T-helper 22 cell (primary cell): Measurements from ENCODE around the gene EXOC4.

Experiments used
- DNase-seq: peaks from one replicate; pipeline ENCODE4 v3.0.0-alpha.2; 2020; ENCODE audit warnings: low read depth

Gene EXOC4

DNA sequence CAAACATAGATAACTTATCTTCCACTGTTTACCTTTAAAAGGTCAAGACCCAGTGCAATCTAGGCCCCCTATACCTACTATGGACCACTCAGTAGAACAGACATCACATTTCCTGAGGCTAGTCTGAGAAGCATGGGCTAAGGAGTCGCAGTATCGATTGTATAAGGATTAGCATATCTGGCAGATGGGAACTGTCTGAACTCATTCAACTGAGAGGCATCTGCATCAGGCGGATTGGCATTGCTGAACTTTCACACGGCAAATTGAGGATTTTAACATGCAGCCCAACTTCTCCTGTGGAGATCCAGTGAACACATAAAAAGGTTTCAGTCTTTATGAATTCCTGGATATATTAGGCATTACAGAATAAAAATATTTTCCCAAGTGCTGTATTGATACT lies 785.1 kb downstream of the EXOC4 start:
- DNase-seq, result no peak

DNA sequence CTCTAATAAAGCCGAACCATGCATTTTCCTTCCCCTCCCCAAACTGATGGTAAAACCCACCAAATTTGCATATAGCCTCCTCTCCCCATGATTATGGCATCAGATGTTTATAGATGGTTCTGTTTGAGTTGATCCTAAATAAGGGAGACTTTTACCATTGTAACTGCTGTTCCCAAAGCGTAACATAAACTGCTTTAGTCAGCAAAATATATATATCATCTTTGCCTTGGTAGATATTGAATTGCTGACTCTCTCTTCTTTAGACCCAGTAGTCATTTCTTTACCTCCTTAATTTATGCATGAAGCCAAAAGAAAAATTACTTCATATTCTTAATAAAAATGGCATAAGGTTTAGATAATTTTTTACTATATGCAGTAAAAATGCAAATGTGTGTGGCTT lies 788.1 kb downstream of the EXOC4 start:
- no peak for DNase-seq

DNA sequence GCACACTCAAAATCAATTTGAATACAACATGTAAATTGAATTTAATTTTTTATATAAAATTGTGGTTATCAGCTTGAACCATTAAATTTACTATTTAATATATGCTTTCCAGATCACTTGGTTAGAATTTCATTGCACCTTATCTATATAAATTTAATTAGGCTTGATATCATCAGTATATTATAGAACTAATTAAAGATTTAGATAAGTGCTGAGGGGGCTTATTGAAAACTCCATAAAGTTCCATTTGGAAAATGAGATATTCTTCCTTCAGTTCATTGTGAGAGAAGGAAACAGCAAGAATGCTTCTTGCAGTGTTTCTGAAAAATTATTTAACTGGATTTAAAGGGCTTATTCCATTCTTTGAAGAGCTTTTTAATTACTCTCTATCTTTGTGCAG lies 788.6 kb downstream of the EXOC4 start:
- no peak for DNase-seq

DNA sequence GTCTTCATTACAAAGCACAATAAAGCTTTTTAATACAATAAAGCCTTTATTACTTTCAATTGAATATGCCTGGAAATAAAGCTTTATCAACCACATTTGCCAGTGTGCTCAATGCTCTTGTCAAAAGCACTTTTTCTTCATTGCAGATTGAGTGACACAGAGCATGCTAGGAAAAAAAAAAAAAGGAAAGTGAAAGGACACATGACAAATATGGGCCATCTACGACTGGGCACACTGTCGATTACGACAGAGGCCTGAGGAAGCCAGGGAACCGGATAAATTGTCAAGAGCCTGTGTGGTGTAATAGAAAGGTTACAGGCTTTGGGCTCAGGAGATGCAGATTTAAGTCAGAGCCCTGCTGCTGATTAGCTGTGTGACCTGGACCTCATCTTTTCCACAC lies 789.4 kb downstream of the EXOC4 start:
- DNase-seq, result no peak

DNA sequence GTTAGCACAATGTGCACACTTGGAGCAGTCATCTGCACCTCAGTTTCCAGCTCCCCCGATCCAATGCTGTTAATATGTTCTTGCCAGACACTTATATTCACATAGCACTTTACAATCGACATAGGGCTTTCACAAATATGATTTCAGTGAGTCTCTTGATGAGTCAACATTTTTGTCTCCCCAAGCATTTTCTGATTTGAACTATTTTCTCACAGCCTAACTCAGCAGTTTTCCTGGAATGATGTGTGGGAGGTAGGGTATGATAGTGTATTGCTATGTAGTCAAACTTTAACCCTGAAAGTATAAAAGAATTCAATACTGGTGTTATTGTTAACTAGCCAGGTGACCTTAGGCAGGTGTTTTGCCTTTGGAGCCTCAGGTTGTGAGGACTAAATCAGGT lies 791.8 kb downstream of the EXOC4 start:
- no peak for DNase-seq

DNA sequence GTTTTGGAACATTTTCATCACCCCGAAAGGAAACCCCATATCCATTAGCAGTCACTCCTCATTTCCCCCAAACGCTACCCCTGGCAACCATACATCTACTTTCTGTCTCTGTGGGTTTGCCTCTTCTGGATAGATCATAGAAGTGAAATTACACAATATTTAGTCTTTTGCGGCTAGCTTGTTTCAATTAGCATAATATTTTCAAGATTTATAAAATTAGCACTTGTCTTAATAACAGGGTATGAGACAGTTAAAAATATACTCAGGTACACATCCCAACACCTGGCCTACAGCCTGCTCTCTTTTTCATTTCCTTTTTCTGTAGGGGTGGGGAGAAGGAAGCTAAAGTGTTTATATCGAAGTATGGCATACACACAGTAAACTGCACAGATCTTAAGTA lies 792.8 kb downstream of the EXOC4 start:
- no peak for DNase-seq

DNA sequence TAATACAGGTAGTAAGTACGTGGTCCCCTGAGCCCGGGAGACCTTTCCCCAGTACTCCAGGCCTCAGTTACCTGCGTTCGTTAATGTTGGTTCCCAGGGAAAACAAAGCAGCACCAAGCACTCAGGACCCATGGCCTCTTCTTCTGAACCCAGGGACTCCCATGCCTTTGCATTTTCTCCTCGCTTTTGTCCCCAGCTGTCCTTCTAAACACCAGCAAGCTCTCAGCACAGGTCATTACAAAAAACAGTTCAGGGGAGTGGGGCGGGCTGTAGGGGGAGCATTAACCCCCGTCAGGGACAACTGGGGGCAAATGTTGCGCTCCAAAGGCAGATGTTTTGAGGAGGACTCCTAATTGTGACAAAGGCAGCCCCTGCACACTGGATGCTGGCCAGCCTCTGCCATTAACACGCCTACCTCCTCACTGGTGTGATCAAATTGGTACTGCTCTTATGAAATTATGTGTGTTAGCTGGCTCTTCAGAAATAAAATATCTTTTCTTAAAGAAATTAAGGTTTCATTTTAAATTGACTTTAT lies 793.8 kb downstream of the EXOC4 start:
- DNase-seq, result no peak

DNA sequence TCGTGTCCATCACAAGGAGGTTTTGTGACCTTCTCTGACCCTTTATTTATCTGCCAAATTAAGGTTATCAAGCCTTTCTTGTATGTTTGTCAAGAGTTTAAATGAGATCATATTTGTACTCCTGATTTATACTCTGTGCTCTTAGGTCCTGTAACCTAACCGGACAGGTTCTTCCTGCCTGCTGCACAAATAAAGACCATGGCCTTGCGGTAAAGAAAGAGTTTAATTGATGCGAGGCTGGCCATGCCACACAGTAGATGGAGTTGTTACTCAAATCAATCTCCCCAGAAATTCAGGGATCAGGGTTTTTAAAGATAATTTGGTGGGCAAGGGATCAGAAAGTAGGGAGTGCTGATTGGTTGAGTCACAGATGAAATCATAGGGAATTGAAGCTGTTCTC lies 794.8 kb downstream of the EXOC4 start:
- DNase-seq, result no peak

DNA sequence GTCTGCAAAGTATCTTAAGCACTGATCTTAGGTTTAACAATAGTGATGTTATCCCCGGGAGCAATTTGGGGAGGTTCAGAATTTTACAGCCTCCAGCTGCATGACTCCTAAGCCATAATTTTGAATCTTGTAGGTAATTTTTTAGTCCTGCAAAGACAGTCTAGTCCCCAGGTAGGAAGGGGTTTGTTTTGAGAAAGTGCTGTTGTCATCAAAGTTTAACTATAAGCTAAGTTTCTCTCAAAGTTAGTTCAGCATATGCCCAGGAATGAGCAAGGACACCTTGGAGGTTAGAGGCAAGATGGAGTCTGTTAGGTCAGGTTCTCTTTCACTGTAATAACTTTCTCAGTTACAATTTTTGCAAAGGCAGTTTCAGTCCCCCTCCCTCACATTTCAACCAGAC lies 795.3 kb downstream of the EXOC4 start:
- DNase-seq, result no peak

DNA sequence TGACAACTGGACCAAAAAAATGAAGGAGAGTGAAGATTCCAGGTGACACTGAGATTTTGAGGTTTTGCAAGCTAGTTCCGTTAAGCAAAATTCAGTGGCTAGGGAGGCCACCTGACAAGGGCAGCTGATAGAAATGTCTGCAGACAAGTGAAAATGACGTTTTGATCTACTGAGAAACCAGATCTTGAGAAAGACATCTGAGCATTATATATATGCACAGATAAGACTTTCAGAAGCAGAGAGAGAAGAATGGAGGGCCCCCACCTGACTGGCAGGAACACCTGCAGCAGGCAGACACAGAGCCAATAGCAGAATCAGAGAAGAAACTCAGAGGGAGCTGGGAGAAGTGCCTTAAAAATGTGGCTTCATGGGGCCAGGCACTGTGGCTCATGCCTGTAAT lies 798.1 kb downstream of the EXOC4 start:
- DNase-seq, result no peak

DNA sequence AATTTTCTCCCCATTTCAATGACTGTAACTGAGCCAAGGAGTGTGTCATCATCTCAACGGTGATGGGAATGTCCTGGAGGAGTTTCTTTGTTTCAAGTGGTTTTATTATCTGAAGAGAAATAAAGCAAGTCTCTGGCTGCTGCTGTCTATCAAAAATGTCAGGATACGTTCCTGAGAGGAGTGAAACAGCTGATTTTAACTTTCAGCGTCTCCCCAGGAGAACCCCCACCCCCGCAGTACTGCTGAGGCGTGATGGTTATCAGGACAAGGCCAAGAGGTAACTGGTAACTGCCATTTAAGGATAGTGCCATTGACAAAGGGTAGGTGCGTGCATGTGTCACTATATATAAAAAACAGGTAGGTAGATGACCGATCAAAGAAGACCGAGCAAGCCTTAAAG lies 803.9 kb downstream of the EXOC4 start:
- no peak for DNase-seq

DNA sequence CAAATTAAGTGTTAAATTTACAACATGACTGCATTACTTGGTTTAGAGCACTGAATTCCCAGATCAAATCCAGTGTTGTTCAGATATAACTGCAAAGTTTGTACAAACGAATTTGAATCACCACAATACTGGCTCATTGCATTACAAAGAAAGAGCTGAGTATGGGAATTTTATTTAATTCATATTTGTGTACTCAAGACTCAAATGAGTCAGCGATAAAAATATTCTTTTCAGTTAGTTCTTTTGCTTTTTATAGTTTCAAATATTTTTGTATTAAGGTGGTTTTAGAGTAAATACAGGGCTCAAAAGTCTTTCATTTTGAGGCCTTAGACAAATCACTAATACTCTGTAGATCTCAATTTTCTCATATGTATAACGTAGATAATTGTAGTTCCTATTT lies 805.6 kb downstream of the EXOC4 start:
- DNase-seq, result no peak

DNA sequence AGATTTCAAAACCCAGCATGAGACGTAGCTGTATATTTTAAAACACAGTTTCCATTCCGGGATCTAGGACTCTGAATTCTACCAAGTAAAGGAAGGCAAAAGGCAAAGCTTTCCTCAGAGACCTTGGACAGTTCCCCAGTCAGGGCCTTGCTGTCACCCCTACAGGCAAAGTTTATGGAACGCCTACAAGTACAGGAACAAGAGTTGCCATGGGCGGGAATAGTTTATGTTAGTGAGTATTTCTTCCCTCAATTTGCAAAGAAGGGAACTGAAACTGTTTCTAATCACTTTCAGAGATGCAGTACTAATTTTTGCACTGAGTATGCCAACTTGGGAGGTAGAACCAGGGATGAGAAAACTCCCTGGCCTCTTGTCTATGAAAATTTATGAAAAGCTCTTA lies 806.1 kb downstream of the EXOC4 start:
- no peak for DNase-seq

DNA sequence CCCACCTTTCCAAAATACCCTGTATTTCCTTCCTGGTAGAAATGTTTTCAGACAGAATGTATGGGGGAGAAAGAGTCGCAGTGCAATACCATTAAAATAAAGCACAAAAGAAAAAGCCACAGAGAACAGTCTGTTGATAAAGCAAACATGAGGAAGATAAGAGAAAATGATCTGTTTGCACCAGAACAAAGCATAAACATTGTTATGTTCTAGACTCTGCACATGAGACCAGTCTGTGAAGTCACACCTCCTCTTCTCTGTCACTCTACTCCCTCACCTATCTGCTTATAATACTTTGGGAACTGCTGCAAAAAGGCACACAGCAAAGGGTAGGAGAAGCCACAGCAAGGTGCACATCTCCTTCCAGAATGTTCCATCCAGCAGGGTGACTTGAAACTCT lies 807.0 kb downstream of the EXOC4 start:
- DNase-seq, result no peak

DNA sequence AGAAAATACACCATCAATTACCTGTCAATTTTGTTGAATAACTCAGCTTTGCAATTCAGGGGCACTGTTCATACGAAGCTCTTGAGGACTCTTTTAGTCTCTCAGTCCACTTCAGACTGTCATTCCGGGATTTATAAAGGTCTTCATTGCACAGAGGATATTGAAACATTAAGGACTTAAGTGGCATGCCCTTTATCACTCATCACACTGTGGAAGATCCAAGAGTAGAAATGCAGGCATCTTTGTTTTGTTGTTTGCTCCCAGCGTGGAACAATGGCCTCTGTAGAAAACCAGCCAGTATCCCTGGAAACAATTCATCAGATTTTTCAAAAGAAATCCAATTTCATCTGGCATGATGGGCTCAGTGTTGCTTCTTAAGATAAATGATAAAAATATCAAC lies 808.0 kb downstream of the EXOC4 start:
- DNase-seq, result no peak

DNA sequence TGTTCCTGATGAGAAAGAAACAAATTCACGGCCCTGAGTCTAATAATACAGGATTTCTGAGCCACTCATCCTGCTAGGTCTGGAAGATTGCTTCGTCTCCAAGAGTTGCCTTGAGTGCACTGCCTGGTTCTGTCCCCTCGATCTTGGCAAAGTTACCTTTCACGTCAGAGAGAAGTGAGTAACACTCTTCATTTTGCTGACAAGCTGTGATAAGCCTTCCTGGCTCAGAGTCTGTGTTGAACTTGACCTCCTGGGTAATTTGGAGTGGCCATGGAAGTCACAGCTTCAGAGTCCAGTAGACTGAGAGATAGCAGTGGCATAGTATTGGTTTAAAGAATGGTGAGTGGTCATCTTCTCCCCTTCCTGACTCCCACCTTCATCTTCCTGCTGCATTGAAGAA lies 809.6 kb downstream of the EXOC4 start:
- no peak for DNase-seq

DNA sequence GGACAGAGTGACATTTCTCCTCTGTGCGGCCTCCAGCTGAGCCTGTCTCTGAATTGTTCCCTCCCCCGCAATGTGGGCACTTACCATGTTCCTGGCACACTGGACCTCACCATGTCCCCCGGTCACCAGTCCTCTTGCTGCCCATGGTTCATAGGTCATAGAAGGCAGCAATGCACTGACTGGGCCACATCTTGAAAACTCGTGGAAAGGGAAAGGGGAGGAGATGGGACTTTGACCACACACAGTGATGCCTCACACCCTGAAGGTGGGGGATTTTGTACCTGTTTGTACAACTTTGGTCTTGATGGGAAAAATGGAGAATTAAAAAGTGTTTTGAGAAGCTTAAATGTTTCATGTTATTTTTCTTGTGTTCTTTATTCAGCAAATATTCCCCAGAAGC lies 812.5 kb downstream of the EXOC4 start:
- DNase-seq, result no peak

DNA sequence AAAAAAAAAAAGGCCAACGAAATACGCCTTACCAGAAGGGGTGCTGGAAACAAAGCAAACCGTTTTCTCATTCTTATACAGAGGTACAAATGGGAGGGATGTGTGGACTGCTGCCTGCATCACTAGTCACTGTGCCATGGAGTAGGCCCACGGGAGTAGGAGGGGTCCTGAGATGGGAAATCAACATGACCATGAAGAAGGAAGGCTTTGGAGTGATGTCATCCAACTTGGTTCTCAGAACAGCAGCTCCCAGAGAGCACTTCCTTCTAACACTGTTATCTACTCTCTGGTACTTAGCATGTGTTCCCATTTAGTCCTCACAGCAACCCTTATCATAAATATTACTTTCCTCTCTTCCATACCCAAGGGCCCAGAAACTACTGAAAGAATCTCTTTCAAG lies 814.3 kb downstream of the EXOC4 start:
- no peak for DNase-seq

DNA sequence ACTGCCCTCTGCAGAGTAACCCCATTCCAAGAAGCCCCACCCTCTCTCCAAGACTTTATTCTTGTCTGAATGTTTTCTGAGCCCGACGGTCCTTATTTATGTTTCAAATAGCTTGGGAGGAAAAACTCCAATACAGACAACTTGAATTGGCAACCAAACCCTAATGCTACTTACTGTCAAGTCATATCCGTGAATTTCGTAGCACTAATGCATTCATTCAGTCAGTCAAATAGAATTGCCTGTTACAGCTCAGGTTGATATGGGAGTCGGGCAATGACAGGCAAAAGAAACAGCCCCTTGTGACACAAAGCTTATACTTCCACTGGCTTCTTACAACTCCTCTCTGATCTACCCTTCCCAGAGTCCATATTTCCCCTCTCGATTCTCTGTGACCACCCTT lies 815.8 kb downstream of the EXOC4 start:
- DNase-seq, result no peak

DNA sequence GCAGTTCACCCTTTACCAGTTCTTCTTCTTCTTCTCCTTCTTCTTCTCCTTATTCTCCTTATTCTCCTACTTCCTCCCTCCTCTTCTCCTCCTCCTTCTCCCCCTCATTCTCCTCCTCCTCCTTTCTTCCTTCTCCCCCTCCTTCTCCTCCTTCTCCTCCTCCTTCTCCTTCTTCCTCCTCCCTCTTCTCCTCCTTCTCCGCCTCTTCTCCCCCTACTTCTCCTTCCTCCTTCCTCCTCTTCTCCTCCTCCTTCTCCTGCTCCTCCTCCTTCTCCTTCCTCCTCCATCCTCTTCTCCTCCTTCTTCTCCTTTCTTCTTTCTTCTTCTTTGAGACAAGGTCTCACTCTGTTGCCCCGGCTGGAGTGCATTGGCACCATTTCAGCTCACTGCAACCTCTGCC lies 816.3 kb downstream of the EXOC4 start:
- DNase-seq, result no peak

DNA sequence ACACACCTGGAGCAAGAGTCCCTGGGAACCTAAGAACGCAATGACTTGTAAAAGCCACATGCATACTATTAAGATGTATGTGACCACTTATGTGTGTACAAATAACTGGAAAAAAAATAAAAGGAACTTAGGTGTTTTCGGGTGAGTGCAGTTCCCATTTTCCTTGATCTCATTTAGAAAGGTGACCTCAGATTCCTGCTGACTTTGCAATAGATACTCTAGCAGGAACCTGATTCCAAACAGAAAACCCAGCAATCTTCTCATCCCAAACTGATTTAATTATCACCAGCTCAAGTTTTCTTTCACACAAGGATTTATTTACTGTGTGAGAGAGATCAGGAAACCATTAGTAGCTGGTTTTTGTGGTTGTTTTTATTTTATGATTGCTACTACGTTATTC lies 817.8 kb downstream of the EXOC4 start:
- DNase-seq, result no peak

DNA sequence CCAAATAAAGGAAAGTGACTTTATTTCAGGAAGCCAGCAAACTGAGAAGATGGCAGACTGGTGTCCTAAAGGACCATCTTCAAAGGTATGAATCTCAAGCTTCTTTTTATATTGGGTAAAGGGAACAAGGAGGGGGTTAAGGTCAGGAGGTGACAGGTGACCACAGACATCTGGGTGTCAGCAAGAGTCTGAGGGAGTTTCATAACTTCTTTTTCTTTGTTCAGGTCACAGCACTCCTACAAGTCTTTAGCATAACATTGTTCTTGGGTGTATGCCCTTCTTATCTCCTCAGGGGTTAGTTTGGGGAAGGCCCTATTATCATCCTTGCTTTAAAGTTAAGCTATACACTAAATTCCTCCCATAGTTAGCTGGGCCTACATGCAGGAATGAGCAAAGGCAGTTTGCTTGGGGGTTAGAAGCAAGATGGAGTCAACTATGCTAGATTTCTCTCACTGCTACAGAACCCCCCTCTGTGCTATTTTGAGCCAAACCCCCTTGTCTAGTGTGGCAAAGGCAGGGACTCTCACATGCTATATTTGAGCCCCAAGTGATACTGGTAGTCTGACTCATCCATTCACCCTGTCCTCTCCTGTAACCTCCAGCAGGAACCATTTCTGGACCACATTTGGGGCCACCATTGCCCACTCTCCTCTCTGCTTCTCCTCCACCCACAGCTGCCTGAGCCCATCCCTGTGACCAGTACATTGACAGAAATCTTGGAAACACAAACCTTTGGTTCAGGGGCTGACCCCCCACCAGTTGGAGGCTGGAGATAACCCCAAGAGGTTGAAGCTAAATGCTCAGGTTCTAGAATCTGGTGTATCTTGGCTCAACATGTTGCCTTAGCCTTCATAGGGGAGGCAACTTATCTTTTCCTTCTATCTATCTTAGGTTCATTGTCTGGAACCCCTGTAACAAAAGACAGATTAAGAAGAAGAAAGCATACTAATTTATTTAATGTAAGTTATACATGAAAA lies 818.8 kb downstream of the EXOC4 start:
- DNase-seq, result no peak

DNA sequence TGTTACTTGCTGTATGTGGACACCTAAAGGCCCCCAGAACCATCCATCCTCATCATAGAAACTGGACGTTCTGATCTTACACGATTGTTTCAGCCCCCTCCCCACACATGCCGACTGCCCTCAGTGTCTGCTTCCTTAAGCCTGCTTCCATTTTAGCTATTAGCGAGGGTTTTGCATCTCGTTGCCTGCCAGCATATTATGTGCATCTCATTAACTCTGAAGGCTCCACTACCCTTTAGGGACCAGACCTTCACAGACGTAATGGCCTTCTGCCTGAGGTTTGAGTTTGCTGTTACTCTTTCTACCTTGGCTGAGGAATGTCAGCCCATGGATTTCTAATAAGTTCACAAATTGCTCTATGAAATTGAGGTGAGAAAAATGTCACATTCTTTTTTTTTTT lies 820.4 kb downstream of the EXOC4 start:
- no peak for DNase-seq

DNA sequence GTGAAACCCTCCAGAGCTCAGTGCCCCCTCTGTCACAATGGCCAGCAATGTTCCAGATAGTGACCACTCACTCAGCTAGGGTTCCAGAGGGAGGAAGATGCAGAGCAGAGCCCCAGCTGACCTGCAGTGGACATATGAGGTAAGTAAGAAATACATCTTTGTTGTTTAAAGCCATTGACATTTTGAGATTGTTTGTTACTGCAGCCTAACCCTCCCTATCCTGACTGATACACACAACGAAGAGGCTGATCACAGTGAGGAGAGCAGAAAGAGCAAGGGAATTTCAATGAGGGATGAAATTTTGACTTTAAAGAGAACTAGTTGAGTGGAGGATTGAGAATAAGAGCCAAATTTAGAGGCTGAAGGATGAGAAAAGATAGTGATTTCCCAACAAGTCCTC lies 822.9 kb downstream of the EXOC4 start:
- DNase-seq, result no peak
